Left renal cortex interstitium (tissue), 4 donors: ENCODE measurements around the gene AQR. TPM values are rescaled to one million over a fixed set of nuclear protein-coding genes. Genes with fewer than 3 reads are reported as not detected.
"Not testable (repeated sequence)": the region's sequence is repeated elsewhere in the genome, so short reads cannot be mapped to it uniquely, and the experiment has no call there.

Experiments used
- DNase-seq, 4 donors: peaks; one replicate each; pipeline ENCODE4 v3.0.0-alpha.2; 2013; ENCODE audit warnings: low read depth in 4 of 4, low spot score in 2 of 4, missing footprints in 1 of 4
- polyA plus RNA-seq, 4 donors: library from polyadenylated mRNA; unstranded; fragments of 120-200 nt; gene quantifications; one replicate each; pipeline ENCODE4 v1.2.1, GENCODE V29; 2013; ENCODE audit not compliant: insufficient read length in 4 of 4

The AQR gene
- polyA plus RNA-seq = 10 to 100 TPM; 37.3 to 43.2 (median 41.4) TPM

DNA sequence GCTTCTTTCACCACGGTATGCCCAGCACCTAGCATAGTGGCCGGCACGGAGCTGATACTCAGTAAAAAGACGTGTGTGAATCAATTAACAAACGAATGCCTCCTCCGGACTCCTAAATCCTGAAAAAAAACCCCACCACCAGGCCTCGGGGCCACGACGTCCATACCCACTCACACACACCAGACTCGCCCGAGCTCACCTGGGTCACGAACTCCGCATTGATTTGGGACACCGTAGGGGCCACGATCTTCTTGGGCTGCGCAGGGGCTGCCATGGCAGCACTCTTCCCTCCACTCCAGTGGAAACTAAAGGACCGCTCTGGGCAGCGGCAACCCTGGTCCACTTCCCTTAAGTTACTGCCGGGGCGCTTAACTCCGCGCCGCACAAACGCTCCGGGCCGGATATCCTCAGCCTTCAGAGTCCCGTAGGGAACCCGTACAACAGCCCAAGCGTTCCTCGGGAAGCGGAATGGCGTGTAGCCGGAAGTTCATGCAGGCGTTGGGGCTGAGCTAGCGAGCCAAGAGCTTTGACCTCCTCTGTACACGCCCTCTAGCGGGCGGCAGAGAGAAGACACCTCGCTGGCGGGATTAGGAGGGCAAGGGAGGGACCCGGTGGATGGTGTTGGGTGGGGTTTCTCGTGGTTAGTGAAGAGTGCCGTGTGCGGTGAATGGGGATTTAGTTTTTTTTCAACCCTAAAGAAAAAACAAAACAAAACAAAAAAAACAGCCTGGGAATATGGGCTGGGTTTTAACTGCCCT is at the start of gene AQR:
Gene AQR (minus strand): TSS at position 403 of the 758 bp plus-strand sequence. CDS start 129 bp downstream, at position 274.
- DNase-seq = peak; percentile 83 to 95 (median 86)

- DNase-seq = no peak
Measured at GRCh38 chr15:35014241-35014640, 44.7 kb upstream of the AQR start.

GRCh38 chr15:35013370-35013769 is 43.8 kb upstream of the AQR start:
- no peak for DNase-seq

GRCh38 chr15:35007397-35007796 is 37.9 kb upstream of the AQR start:
- DNase-seq = no peak

DNA sequence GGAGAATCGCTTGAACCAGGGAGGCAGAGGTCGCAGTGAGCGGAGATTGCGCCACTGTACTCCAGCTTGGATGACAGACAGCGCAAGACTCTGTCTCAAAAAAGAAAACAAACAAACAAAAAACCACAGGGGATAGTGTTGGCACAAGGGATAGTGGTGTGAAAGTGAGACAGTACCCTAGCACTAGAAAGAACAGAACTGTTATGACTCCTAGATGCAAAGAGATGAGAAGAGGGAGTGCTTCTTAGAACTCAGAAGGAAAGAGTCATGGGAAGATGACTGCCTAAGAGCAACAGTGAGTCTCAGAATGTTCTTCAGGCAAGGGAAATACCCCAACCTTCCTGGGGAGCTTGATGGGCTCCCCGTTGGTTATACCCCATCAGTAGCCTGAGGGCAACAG is 36.4 kb upstream of the AQR start:
- DNase-seq = no peak

- DNase-seq = no peak
Measured at GRCh38 chr15:35003928-35004327, 34.4 kb upstream of the AQR start.

DNA sequence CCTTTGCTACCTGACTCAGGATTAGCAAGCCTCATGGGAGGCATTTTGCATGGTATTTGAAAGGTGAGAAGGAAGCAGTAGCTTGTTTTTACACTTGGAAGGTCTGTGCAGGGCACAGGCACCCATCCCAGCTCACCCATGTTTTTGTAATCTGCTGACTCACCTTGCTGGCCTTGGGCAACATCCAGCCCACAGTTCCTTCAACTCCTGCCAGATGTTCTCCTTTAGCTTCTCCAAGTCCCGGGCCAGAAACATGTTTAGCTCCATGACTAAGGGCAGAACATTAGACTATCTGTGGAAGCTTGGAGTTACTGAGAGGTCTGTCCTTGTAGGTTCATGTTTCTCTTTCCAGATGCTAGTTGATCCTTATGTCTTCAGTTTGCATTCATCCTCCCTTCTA is 31.0 kb upstream of the AQR start:
- no peak for DNase-seq

DNA sequence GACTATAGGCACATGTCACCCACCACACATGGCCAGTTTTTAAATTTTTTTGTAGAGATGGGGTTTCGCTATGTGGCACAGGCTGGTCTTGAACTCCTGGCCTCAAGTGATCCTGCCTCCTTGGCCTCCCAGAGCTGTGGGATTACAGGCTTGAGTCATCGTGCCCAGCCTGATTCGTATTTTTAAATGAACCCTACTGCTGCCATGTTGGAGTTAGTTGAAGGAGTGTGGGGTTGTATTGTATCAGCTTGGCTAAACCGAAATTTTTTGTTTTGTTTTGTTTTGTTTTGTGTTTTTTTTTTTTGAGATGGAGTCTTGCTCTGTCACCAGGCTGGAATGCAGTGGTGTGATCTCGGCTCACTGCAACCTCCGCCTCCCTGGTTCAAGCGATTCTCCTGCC is 30.4 kb upstream of the AQR start:
- DNase-seq = no peak

DNA sequence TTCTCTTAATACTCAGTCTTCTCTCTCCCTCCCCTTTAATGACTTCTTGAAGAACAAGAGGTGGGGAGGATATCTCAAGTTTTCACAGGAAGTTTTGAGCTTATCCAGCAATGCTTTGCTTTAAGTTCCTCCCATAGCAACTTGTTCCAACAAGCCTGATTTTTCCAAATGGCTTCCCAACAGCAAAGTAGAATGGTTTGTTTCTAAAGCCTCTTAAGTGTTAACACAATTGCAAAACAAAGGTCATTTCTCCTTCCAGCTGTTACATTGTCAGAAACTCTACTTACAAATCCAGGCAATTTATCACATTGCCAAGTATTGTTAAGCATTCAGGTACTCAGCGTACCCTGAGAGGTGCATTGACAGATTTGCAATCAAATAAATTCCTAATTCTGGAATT is 25.4 kb upstream of the AQR start:
- DNase-seq = no peak

DNA sequence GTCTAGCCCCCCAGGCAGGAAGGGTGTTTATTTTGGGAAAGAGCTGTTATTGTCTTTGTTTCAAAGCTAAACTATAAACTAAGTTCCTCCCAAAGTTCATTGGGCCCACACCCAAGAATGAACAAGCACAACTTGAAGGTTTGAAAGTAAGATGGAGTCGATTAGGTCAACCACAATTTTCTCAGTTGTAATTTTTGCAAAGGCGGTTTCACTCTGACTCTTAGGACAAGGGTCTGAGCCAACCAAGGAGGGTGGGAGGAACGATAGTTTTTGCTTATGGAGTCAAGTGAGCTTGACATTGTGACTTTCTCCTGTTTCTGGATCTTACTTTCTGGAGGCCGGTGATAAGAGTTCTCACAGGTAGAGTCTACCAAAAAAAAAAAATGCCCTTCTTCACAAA is 24.3 kb upstream of the AQR start:
- no peak for DNase-seq

DNA sequence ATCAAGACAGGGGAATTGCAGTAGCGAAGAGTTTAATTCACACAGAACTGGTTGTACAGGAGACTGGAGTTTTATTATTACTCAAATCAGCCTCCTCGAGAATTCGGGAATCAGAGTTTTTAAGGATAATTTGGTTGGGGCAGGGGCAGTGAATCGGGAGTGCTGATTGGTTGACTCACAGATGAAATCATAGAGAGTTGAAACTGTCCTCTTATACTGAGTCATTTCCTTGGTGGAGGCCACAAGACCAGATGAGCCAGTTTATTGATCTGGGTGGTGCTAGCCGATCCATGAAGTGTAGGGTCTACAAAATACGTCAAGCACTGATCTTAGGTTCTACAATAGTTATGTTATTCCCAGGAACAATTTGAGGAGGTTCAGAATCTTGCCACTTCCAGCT is 23.9 kb upstream of the AQR start:
- DNase-seq = no peak

- DNase-seq = peak; percentile 70 to 88 (median 76)
Measured at GRCh38 chr15:34988027-34988902, 18.7 kb upstream of the AQR start, which contains the start of gene ZNF770. TSS of gene ZNF770 (minus strand) at chr15:34988287. CDS start at chr15:34983434, 4,853 bp downstream.

GRCh38 chr15:34987609-34988026 is 18.1 kb upstream of the AQR start:
- peak in 1 of 4 donors; percentile 16 for DNase-seq

GRCh38 chr15:34986771-34987480 is 17.4 kb upstream of the AQR start:
- DNase-seq = peak in 2 of 4 donors; percentile 29

DNA sequence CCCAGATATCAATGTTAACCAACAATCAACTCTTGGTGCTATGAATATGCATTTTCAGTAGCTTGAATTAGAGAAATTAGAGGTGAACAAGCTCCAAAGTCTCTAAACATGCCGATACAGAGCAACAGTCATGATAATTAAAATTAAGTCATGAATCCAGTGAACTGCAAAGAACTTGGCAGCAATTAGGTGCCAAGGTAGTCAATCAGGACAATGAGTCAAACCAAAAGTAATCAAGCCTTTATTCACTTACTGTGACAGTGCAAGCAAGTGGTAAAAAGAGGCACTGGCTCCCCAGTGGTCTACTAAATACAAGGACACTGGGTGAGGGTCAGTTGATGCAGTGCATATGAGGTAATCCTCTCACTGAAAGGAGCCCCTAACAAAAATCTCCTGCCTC is 16.8 kb upstream of the AQR start:
- no peak for DNase-seq

- DNase-seq = peak in 1 of 4 donors; percentile 7
Measured at GRCh38 chr15:34984889-34985630, 15.5 kb upstream of the AQR start.

GRCh38 chr15:34976743-34977142 is 7.2 kb upstream of the AQR start:
- no peak for DNase-seq

DNA sequence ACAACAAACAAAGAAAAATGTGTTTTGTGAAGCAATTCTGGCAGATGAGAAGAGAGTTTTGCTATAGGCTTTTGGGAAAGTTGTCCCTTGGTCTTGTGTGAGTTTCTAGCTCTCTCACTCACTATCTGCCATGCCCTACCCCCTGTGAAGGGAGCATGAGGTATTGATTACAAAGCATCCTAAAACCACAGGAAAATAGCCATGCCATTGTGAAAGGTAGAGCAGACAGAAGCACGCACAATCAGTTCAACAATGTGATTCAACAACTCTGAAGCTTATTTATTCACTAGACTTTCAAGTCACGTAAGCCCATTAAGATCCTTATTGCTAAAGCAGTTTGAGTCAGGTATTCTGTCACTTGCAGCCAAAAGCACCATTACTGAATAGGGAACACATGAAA is 6.5 kb upstream of the AQR start:
- no peak for DNase-seq

DNA sequence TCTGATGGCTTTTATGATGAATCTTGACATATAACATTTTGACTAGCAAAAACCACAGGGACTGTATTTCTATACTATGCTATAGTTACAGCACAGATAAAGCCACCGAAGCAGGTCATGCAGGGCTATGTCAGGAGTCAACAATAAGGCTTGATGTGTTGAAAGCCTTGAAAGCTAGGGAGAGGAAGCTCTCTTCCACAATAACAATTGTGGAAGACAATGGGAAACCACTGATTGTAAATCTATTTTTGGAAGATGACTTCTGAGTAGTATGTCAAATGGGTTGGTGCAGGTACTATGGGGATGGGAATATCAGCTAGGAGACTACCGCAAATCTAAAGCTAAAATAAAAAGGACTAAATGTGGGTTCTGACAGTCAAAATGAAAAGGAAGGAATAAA is 4.0 kb upstream of the AQR start:
- no peak for DNase-seq

DNA sequence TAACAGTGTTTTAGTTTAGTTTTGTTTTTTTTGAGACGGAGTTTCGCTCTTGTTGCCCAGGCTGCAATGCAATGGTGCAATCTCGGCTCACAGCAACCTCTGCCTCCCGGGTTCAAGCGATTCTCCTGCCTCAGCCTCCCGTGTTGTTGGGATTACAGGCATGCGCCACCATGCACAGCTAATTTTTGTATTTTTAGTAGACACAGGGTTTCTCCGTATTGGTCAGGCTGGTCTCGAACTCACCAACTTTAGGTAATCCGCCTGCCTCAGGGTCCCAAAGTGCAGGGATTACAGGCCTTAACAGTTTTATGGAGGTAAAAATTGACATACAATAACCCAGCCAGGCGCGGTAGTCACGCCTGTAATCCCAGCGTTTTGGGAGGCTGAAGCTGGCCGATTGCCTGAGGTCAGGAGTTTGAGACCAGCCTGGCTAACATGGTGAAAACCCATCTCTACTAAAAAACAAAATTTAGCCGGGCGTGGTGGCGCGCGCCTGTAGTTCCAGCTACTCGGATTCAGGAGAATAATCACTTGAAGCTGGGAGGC is 629 bp upstream of the AQR start:
- not testable (repeated sequence) for DNase-seq
